Omental fat pad (tissue), 4 donors: Measurements from ENCODE around the gene PRKAG1. TPM values are rescaled to one million over a fixed set of nuclear protein-coding genes. Genes with fewer than 3 reads are reported as not detected.

ENCODE experiments used
- ATAC-seq: fragments of 150-250 bp; one replicate; pipeline ENCODE4 v1.9.1; 2016; ENCODE audit warnings: mild to moderate bottlenecking, moderate library complexity; ENCODE audit not compliant: low FRiP score
- DNase-seq: peaks from one replicate; pipeline ENCODE4 v3.0.0-alpha.2; 2019; ENCODE audit warnings: low spot score
- CTCF ChIP-seq, 3 donors: fragments of 450-650 bp; IDR thresholded peaks; one replicate each; pipeline ENCODE4 v1.5.1; 2016 to 2017; ENCODE audit warnings: antibody characterized with exemption in 3 of 3, mild to moderate bottlenecking in 3 of 3, moderate library complexity in 2 of 3
- total RNA-seq, 4 donors: library from RNA; depleted of rRNA; stranded (reverse); fragments of >200 nt; gene quantifications; one replicate each; pipeline ENCODE4 v1.1.0, GENCODE V29; 2016

The PRKAG1 gene
- total RNA-seq, 4 donors from 2014 or later, result 40.0 to 64.2 (median 54.4) TPM

- DNase-seq (no peak), ATAC-seq (no peak)
- no peak for TF ChIP-seq CTCF (IDR thresholded peaks at IDR 0.05)
Measured at GRCh38 chr12:49031573-49032161, 13.1 kb upstream of the PRKAG1 start.

- no peak for DNase-seq
Measured at GRCh38 chr12:49030714-49031572, 12.4 kb upstream of the PRKAG1 start.

GRCh38 chr12:49030119-49030518, 11.5 kb upstream of the PRKAG1 start:
- ATAC-seq (no peak), DNase-seq (no peak)
- TF ChIP-seq CTCF (IDR thresholded peaks at IDR 0.05), result no peak

More at GRCh38 chr12:49030714-49031572, 12.4 kb upstream of the PRKAG1 start:
- no peak for ATAC-seq
- no peak for TF ChIP-seq CTCF (IDR thresholded peaks at IDR 0.05)

- ATAC-seq, result no peak
- no peak for TF ChIP-seq CTCF (IDR thresholded peaks at IDR 0.05)
- no peak for DNase-seq
Measured at GRCh38 chr12:49028666-49029275, 10.2 kb upstream of the PRKAG1 start.

GRCh38 chr12:49027846-49028555, 9.4 kb upstream of the PRKAG1 start:
- TF ChIP-seq CTCF (IDR thresholded peaks at IDR 0.05), result no peak
- DNase-seq (no peak), ATAC-seq (no peak)

- no peak for ATAC-seq
- TF ChIP-seq CTCF (IDR thresholded peaks at IDR 0.05), result no peak
- DNase-seq, result no peak
Measured at GRCh38 chr12:49026678-49027480, 8.3 kb upstream of the PRKAG1 start.
